Karpas-422 (cell line): ENCODE results near the gene MIDN. TPM values are rescaled to one million over a fixed set of nuclear protein-coding genes. Genes with fewer than 3 reads are reported as not detected.

Experiments used
- DNase-seq: peaks from one replicate; pipeline ENCODE4 v3.0.0-alpha.2; 2015
- H2AFZ ChIP-seq: fragments of 200-600 bp; sonication (generic); 2 replicates; pipeline ENCODE4 v1.6.1; 2014; ENCODE audit warnings: antibody characterized with exemption, low read length, mixed read lengths
- H3K27ac ChIP-seq: fragments of 200-600 bp; sonication (generic); 2 replicates; pipeline ENCODE4 v1.5.1; 2014; ENCODE audit warnings: mild to moderate bottlenecking, low read length, moderate library complexity
- H3K27me3 ChIP-seq: fragments of 200-600 bp; sonication (generic); 2 replicates; pipeline ENCODE4 v1.6.1; 2014; ENCODE audit warnings: low read length, mixed read lengths
- H3K36me3 ChIP-seq: fragments of 200-600 bp; sonication (generic); 2 replicates; pipeline ENCODE4 v1.6.1; 2014; ENCODE audit warnings: low read length, mixed read lengths; ENCODE audit not compliant: insufficient read depth
- H3K4me1 ChIP-seq: fragments of 200-600 bp; sonication (generic); 2 replicates; pipeline ENCODE4 v1.6.1; 2014; ENCODE audit warnings: mild to moderate bottlenecking, low read length, mixed read lengths
- H3K4me2 ChIP-seq: fragments of 200-600 bp; sonication (generic); 2 replicates; pipeline ENCODE4 v1.6.1; 2014; ENCODE audit warnings: low read length, low read depth, mild to moderate bottlenecking; ENCODE audit not compliant: poor library complexity, severe bottlenecking
- H3K4me3 ChIP-seq: fragments of 200-600 bp; sonication (generic); 2 replicates; pipeline ENCODE4 v1.5.1; 2014; ENCODE audit warnings: mild to moderate bottlenecking, antibody characterized with exemption, low read length, mixed read lengths
- H3K79me2 ChIP-seq: fragments of 200-600 bp; sonication (generic); 2 replicates; pipeline ENCODE4 v1.6.1; 2014; ENCODE audit warnings: mild to moderate bottlenecking, low read length, mixed read lengths
- H3K9ac ChIP-seq: fragments of 200-600 bp; sonication (generic); 2 replicates; pipeline ENCODE4 v1.6.0; 2014; ENCODE audit warnings: low read length
- H3K9me2 ChIP-seq: fragments of 200-600 bp; sonication (generic), shearing (Covaris generic); replicated peaks from 2 replicates; pipeline ENCODE4 v1.6.0; 2014; ENCODE audit warnings: mild to moderate bottlenecking, low read length, moderate library complexity; ENCODE audit not compliant: insufficient read depth
- H3K9me3 ChIP-seq: fragments of 300-700, 200-600 bp; sonication (generic); 2 replicates; pipeline ENCODE4 v1.6.1; 2014; ENCODE audit warnings: low read length, mixed read lengths
- H4K20me1 ChIP-seq: fragments of 200-600 bp; sonication (generic); 2 replicates; pipeline ENCODE4 v1.6.1; 2014; ENCODE audit warnings: mild to moderate bottlenecking, antibody characterized with exemption, low read length, low read depth; ENCODE audit not compliant: insufficient read depth
- total RNA-seq: library from RNA; depleted of rRNA; stranded (reverse); fragments of >200 nt; shearing (Covaris generic); gene quantifications from 2 replicates; pipeline ENCODE4 v1.2.3, GENCODE V29; 2014; ENCODE audit warnings: low replicate concordance

MIDN gene
- total RNA-seq, 1 experiment from 2014 or later, result 21.4 TPM

GRCh38 chr19:1250437-1251260 is 2.3 kb downstream of the MIDN start:
- Histone ChIP-seq H3K9me3 (no peaks in the 10 kb centered on the region), H3K9ac (peak overlapping the region; percentile 99), H3K4me3 (peak overlapping the region; percentile 92), H2AFZ (no peak overlapping the region), H3K27ac (peak overlapping the region; percentile 97), H4K20me1 (peaks cover 26% of the 10 kb centered on the region), H3K9me2 (no peaks in the 10 kb centered on the region), H3K4me2 (peak overlapping the region; percentile 95), H3K4me1 (peaks cover 58% of the 10 kb centered on the region), H3K79me2 (peaks cover 26% of the 10 kb centered on the region), H3K27me3 (no peaks in the 10 kb centered on the region), H3K36me3 (peaks cover 25% of the 10 kb centered on the region)
- DNase-seq, result peak; percentile 87

- Histone ChIP-seq H3K79me2 (peaks cover 26% of the 10 kb centered on the region), H3K9ac (peak overlapping the region; percentile 99), H4K20me1 (peaks cover 28% of the 10 kb centered on the region), H3K36me3 (peaks cover 25% of the 10 kb centered on the region), H3K27ac (peak overlapping the region; percentile 97), H3K9me2 (no peaks in the 10 kb centered on the region), H3K9me3 (no peaks in the 10 kb centered on the region), H3K27me3 (no peaks in the 10 kb centered on the region), H2AFZ (no peak overlapping the region), H3K4me1 (peaks cover 59% of the 10 kb centered on the region), H3K4me2 (peak overlapping the region; percentile 95), H3K4me3 (peak overlapping the region; percentile 92)
- peak; percentile 83 for DNase-seq
These were observed 3.2 kb downstream of the MIDN start for GRCh38 chr19:1251330-1252220.

GRCh38 chr19:1252221-1252820 is 3.9 kb downstream of the MIDN start:
- H3K27ac ChIP-seq, result peak overlapping the region; percentile 97
- no peaks in the 10 kb centered on the region for H3K27me3 ChIP-seq
- H4K20me1 ChIP-seq, result peaks cover 28% of the 10 kb centered on the region
- no peaks in the 10 kb centered on the region for H3K9me2 ChIP-seq
- H3K36me3 ChIP-seq, result peaks cover 25% of the 10 kb centered on the region
- no peaks in the 10 kb centered on the region for H3K9me3 ChIP-seq
- H3K79me2 ChIP-seq, result peaks cover 26% of the 10 kb centered on the region
- DNase-seq, result peak; percentile 50
- peaks cover 66% of the 10 kb centered on the region for H3K4me1 ChIP-seq
- H3K9ac ChIP-seq, result peak overlapping the region; percentile 99
- peak overlapping the region; percentile 95 for H3K4me2 ChIP-seq
- peak overlapping the region; percentile 92 for H3K4me3 ChIP-seq
- no peak overlapping the region for H2AFZ ChIP-seq

- peaks cover 28% of the 10 kb centered on the region for H4K20me1 ChIP-seq
These were observed 4.6 kb downstream of the MIDN start for GRCh38 chr19:1252821-1253513.

GRCh38 chr19:1253514-1254080 is 5.2 kb downstream of the MIDN start:
- Histone ChIP-seq H3K27me3 (no peaks in the 10 kb centered on the region), H4K20me1 (peaks cover 28% of the 10 kb centered on the region), H3K4me2 (peak overlapping the region; percentile 95), H3K9me3 (no peaks in the 10 kb centered on the region), H2AFZ (no peak overlapping the region), H3K9ac (peak overlapping the region; percentile 60), H3K9me2 (no peaks in the 10 kb centered on the region), H3K4me3 (peak overlapping the region; percentile 17; the same call in 1 of the 2 replicates), H3K36me3 (peaks cover 25% of the 10 kb centered on the region), H3K27ac (peak overlapping the region; percentile 97), H3K79me2 (peaks cover 26% of the 10 kb centered on the region), H3K4me1 (peaks cover 74% of the 10 kb centered on the region)
- no peak for DNase-seq

More at GRCh38 chr19:1252821-1253513, 4.6 kb downstream of the MIDN start:
- H3K79me2 ChIP-seq, result peaks cover 26% of the 10 kb centered on the region
- peak overlapping the region; percentile 95 for H3K4me2 ChIP-seq
- H3K27ac ChIP-seq, result peak overlapping the region; percentile 97
- no peaks in the 10 kb centered on the region for H3K27me3 ChIP-seq
- H2AFZ ChIP-seq, result no peak overlapping the region
- peak overlapping the region; percentile 92 for H3K4me3 ChIP-seq
- peak overlapping the region; percentile 99 for H3K9ac ChIP-seq
- peaks cover 25% of the 10 kb centered on the region for H3K36me3 ChIP-seq
- no peaks in the 10 kb centered on the region for H3K9me2 ChIP-seq
- peaks cover 70% of the 10 kb centered on the region for H3K4me1 ChIP-seq
- no peaks in the 10 kb centered on the region for H3K9me3 ChIP-seq
- peak; percentile 87 for DNase-seq

- H3K27ac ChIP-seq, result peak overlapping the region; percentile 97; the same call in 1 of the 2 replicates
- peaks cover 79% of the 10 kb centered on the region for H3K4me1 ChIP-seq
- no peak for DNase-seq
- H3K27me3 ChIP-seq, result no peaks in the 10 kb centered on the region
- peaks cover 26% of the 10 kb centered on the region for H3K79me2 ChIP-seq
- H4K20me1 ChIP-seq, result peaks cover 28% of the 10 kb centered on the region
- H3K9ac ChIP-seq, result peak overlapping the region; percentile 32
- H3K9me2 ChIP-seq, result no peaks in the 10 kb centered on the region
- no peak overlapping the region for H2AFZ ChIP-seq
- peaks cover 25% of the 10 kb centered on the region for H3K36me3 ChIP-seq
- no peak overlapping the region for H3K4me2 ChIP-seq
- no peaks in the 10 kb centered on the region for H3K9me3 ChIP-seq
- no peak overlapping the region for H3K4me3 ChIP-seq
These were observed 5.7 kb downstream of the MIDN start for GRCh38 chr19:1254081-1254527.

GRCh38 chr19:1254530-1255185 is 6.3 kb downstream of the MIDN start:
- H2AFZ ChIP-seq, result no peak overlapping the region
- H3K9ac ChIP-seq, result peak overlapping the region; percentile 32
- H3K79me2 ChIP-seq, result peaks cover 26% of the 10 kb centered on the region
- DNase-seq, result no peak
- no peak overlapping the region for H3K4me2 ChIP-seq
- peak overlapping the region; percentile 42; the same call in 1 of the 2 replicates for H3K27ac ChIP-seq
- H4K20me1 ChIP-seq, result peaks cover 28% of the 10 kb centered on the region
- H3K4me3 ChIP-seq, result no peak overlapping the region
- H3K27me3 ChIP-seq, result no peaks in the 10 kb centered on the region
- H3K9me2 ChIP-seq, result no peaks in the 10 kb centered on the region
- peaks cover 84% of the 10 kb centered on the region for H3K4me1 ChIP-seq
- peaks cover 25% of the 10 kb centered on the region for H3K36me3 ChIP-seq
- H3K9me3 ChIP-seq, result no peaks in the 10 kb centered on the region
